Stimulated activated CD4-positive, alpha-beta T cell treated with anti-CD3 and anti-CD28 coated beads, Interleukin-12 subunit alpha, Interleukin-12 subunit beta, amount 100 ng/mL, for 24 hours (primary cell): ENCODE data around the gene ZNF275.
"Not testable (repeated sequence)": the region's sequence is repeated elsewhere in the genome, so short reads cannot be mapped to it uniquely, and the experiment has no call there.

Source experiments
- DNase-seq, 2 experiments: peaks; one replicate each; pipeline ENCODE4 v3.0.0-alpha.2; 2020; ENCODE audit warnings: low read depth in 2 of 2

ZNF275 gene, protein sequence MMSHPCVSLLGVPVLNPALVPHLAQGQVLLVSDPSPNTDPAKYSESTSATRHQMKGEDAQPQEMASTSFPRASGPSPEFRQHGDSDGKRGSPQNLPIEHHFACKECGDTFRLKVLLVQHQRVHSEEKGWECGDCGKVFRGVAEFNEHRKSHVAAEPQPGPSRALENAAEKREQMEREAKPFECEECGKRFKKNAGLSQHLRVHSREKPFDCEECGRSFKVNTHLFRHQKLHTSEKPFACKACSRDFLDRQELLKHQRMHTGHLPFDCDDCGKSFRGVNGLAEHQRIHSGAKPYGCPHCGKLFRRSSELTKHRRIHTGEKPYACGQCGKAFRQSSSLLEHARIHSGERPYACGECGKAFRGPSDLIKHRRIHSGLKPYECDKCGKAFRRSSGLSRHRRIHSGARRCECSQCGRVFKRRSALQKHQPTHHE

DNA sequence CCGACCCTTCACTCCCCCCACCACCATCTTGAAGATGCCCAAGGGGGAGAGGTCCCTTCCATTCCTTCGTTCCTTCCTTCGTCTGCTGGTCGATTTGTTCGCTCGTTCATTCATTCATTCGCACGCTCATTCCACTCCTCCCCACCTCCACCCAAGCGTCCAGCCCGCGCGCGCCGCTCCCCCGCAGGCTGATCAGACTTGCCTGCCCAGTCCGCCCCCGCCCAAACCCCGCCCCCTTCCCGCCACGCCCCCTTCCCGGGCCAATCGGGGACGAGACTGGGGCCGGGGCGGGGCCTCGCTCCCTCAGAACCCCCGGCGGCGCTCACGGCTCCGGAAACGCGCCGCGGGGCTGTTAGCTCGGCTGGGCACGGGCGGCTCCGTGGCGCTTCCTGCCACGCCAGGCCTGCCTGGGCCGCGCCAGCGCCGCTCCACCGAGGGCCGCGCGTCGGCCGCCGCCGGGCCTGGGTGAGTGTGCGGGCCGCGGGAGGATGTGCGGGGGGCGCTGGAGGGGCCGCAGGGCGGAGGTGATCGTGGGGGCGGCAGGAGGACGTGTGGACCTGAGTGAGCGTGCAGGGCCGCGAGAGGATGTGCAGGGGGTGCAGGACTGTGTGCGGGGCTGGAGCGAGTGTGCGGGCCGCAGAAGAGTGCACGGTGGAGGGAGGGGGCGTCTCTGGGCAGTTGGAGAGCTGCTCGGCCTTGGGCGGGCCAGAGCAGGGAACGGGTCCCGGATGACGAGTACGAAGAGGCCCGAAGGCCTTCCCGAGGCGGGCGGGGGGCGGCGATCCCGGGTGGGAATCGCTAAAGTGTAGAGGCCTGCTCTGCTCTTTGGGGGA lies at the start of gene ZNF275:
TSS of gene ZNF275 (plus strand) at position 333 of the 833 bp plus-strand sequence. CDS start 2,527 bp downstream, outside the sequence.
- DNase-seq, result peak; percentile 58 to 68

DNA sequence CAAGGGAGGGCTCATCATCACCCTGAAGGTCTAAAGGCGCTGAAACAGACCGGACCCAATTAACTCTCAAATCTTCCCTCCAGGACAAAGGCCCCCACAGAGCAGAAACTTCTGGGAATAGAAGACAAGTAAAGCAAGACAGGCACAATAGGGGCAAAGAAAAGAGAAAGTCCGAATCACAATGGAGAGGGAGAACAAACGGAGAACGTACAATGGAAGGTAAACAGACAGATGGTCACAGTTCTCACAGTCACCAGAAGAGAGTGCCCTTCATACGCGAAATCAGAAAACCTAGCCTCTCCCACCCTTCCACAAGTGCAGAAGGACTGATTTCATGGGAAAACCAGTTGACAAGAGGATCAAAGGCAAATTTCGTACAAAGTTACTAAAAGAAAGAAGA lies 48.3 kb upstream of the ZNF275 start:
- not testable (repeated sequence) for DNase-seq

DNA sequence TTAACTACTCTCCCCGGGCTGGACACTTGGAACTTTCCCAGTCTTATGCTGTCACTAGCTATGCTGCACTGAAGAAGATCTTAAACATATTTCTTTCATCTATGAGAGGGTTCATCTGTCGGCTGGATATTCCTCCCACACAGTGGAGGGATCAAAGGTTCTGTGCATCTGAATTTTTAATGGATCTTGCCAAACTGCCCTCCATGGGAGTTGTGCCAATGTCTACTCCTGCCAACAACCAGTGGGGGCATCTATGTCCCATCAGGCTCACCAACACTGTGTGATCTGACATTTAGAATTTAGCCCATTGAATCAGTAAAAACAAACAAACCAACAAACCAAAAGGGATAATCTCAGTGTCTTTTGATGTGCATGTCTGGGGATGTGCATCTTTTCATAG lies 45.1 kb upstream of the ZNF275 start:
- DNase-seq, result not testable (repeated sequence)

DNA sequence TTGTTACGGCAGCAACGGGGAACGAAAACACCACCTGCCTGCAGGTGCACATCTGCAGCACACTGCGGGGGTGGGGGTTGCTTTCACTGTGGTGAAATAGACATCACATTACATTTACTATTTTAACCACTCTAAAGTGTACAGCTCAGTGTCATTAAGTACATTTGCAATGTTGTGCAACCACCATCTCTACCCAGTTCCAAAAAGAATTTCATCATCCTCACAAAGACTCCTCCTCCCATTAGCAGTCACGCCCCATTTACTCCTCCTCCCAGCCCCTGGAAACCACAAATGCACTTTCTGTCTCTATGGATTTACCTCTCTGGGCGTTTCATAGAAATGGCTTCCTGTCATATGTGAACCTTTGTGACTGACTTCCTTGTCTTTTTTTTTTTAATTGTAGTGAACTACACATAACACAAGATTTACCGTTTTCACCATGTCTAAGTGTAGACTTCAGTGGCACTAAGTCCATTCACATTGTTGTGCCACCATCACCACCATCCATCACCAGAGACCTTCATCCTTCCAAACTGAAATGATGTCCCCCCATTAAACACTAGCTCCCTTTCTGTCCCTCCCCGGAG lies 40.4 kb upstream of the ZNF275 start:
- not testable (repeated sequence) for DNase-seq

DNA sequence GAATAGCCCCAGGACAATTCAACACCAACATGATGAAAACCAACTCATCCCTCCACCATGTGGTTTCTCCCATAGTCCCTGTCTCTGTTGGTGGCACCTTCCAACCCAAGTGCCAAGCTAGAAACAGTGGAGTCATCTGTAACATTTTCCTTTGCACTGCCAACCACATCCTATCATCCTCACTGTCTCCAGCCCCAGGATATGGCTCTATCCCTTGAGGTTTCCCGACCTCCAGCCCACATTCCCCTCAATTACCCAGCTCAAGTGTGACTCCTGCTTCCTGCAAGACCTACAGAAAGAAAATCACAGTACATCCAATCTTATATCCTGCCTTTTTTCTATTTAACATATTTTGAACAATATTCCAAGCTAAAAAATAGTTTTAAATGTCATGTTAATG lies 36.6 kb upstream of the ZNF275 start:
- no peak for DNase-seq

DNA sequence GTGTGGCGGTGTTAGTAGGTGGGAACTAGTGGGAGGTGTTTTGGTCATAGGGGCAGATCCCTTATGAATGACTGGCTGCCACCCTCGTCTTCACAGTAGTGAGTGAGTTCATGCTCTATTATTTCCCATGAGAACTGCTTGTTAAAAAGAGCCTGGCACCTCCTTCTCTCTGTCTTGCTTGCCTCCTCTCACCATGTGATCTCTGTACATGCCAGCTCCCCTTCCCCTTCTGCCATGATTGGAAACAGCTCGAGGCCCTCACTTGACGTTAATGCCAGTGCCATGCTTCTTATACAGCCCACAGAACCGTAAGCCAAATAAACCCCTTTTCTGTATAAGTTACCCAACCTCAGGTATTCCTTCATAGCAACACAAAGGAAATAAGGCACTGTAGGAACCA lies 34.1 kb upstream of the ZNF275 start:
- DNase-seq, result no peak

DNA sequence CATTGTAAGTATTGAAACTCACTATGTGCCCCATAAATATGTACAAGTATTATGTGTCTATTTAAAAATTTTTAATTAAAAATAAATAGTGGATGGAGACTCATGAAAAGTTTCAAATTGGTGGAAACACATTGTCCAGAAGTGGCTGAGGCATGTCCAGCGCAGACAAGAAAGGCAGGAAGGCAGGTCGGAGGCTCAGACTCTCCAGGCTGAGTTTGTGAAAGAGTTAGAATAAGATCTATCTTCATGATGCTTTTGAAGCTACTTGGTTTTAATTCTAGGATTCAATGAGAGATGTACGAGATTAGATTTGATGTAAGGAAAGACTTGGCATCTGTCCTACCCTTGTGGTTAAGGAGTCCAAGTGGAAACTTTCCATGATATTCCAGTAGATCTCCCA lies 32.2 kb upstream of the ZNF275 start:
- DNase-seq, result no peak

DNA sequence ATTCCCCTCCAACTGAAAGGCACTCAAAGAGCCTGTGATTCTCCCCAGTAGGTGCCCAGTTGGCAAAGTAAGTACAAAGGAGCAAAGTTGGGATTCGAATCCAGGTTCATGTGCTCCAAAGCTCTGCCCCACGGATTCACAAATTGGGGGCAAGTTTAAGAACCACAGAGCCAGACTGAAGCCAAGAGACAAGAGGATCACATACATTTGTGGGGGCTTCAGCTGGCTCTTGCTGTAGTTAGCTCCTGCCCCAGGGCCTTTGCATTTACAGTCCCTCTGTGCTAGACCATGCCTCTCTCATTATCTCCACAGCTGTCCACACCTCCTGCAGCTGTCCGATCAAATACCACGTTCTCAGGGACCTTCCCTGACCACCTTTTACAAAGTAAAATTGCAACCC lies 31.2 kb upstream of the ZNF275 start:
- DNase-seq, result no peak

DNA sequence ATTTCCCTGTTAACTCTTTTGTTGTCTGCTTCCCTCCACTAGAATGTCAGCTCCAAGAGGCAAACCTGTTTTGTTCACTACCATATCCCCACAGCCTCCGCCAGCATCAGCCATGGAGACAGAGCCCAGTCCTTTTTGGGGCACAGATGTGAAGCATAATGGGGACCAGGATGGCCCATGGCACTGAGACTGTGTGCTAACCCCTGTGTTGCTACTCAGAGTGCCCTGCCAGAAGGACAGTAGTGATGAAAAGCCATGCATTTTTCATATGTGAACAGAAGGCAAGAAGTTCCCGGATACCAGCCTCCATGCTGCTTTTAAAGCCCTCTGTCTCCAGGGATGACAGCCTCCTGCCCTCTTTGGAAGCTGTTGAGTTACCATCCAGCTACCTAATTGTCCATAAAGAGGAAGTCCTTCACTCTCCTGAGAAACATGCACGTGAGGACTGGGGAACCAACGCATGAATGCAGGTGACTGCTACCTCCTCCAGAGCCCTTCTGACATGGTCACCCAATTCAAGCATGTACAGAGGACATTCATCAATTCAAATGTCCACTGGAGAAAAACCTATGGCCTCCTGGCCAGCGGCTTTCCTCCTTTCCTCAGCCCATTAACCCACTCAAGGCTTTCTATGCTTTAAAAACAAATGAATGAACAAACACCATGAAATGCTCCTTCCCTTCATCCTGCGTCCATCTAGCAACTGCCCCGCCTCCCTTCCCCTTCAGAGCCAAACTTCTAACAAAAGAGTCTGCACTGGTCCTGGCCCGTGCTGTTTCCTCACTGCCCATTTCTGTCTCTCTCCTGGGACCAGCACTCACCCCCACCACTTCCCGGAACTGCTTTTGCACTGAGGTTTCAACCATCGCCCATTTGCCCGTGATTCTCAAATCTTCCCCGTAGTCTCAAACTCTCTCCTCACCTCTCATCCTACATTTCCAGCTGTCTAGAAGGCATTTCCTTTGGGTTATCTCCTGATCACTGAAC lies 30.4 kb upstream of the ZNF275 start:
- DNase-seq, result no peak

DNA sequence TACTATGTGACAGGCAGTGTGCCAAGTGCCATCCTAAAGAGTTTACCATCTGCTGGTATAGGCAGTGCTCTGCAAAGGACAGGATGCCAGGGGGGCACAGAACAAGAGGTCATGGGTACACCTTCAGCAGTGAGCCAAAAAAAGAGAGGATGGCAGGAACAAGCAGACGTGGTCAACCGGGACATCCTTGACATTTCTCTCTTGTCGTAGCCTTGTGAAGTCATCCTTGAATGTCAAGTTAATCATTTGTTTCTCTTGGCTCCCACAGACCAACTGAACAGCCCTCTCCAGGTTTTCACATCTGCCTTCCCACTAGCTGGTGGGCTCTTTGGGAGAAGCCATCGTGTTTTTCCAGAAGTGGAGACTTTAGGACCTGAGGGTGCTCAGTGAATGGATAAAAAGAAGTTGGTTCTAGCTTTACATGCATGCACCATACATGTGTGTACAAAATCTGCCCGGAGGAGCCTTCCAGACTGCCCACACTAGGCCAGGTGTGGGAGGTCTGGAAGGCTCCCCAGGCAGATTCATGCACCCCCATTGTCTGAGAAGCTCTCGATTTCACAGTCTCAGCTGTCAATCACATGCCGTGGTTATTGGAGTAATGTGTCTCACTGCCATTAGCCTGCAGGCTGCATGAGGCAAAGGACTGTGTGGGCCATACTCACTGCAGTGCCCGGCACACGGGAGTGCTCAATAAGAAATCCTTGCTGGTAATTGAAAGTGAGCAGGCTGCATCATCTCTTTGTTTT lies 28.8 kb upstream of the ZNF275 start:
- DNase-seq, result no peak

DNA sequence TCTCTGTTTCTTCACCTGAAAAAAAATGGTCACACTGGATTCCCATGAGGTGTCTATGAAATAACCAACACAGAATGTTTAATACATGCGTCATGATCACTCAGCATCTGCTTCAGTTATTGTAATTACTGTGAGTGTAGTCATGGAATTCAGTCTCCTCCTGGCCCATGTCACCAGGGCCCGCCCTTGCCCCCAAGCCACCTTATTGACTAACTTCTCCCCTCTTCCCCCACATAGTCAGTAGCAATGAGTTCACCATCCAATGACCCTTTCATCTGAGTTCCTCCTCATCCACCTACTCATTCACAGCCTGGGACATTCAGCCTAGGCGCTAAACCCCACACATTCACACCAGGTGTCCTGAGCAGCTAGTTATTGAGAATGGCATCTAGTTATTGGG lies 28.0 kb upstream of the ZNF275 start:
- DNase-seq, result no peak

DNA sequence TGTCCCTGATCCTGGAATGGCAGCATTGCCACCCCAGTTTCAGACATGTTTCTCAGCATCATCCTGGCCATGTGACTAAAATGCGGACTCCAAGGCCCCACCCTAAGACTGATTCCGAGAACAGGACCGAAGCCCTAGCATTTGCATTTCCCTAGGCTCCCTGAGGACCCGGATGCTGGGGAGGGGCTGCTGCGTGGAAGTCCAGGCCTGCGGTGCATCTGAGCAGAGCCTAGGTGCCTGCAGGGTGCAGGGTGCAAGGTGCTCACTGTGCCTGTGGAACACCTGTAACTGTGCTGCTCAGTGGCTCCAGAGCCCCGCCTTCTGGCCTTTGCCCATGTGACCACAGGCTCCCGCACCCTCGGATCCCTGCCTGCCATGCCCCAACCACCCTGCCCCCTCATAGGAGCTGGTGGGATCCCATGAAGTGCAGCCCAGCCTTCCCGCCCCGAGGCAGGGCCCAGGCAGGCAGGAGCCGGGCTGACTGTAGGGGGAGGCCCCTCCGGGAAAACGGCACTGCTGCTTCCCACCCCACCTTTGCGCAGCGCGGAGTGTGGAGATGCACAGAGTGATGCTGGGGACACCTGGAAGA lies 27.3 kb upstream of the ZNF275 start:
- DNase-seq, result no peak

DNA sequence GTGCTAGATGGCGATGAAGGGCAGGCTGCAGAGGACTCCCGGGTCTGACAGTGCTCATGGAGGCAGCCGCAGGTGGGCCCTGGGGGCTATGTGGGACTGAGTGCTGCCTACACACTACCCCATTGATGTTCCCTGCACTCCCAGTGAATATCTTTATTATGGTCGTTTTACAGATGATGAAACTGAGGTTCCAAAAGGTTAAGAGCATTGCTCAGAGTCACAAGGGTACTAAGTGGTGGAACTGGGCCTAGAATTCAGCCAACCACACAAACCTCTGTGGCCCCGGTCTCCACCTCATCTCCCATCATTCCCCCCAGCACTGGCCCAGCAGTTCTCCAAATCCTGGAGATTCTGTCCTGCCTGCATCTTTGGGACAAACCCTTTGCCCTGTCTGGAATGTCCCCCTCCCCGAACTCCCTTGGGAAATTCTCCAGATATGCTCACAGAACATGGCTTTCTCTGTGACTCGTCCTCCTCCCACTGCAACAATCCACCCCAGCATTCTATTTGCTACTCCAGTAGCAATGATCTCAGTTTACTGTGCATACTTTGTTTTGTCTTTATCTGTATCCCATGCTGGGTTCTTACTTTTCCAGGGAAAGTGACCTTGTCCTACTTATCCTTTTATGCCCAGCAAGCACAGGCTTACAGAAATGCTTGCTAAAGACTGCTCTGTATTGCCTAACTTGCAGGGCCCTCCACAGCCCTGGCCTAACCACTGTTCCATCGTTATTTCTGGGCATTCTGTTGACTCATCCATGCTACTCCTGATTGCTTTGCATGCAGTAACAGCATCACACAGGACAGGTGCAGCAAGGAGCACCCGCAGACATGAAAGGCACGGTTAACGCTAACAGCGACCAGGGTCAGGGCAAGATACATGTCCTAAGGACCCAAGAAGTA lies 26.4 kb upstream of the ZNF275 start:
- DNase-seq, result no peak

DNA sequence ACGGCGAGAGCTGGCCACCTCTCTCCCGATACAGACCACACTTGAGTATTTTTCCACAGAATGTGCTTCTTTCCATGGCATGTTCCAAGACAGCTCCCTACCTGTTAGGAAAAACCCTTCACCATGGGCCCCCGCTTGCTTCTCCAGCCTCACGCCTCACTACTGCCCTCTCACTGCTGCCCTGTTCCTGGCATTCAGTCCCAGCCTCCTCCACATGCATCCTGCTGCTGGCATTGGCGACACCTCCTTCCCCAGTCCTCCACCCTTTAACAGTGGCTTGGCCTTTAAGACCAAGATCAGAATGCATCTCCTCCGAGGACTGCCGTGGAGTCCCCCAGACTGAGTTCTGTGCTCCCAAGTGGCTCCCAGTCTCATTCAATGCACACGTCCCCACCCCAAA lies 23.1 kb upstream of the ZNF275 start:
- DNase-seq, result no peak

DNA sequence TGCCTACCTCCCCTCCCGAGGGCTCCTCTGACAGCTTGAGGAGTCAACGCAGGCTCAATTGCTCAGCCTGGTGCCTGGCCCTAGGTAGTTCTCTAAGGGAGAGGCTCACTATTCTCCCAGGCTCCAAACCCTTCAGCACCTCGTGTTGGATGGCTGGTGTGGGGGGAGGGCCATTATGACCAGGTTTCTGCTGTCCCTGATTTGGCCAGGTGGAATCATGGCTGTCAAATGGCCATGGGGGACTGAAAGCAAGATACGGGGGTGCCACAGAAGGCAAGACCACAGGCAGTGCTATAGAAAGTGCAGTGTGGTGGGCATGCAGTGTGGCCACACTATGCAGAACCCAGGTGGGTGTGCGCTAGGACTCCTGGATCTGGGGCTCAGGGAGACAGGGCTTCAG lies 21.9 kb upstream of the ZNF275 start:
- DNase-seq, result no peak

DNA sequence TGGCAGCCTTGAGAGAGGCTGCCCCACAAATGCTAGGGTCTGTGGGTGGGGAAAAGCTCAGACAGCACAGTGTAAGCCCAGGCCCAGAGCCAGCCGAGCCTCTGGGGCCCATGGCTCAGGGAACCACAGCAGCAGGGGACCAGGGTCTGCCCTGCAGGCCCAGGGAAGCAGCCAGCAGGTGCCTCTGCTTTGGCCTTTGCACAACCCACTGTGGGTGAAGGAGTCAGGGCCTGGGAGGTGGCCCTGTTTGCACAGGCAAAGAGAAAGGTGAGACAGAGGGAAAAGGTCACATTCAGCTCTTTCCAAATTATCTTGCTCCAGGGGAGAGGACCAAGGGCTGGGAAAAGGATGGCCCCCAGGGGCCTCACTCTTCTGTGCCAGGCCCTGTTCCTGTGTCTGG lies 21.1 kb upstream of the ZNF275 start:
- DNase-seq, result no peak

DNA sequence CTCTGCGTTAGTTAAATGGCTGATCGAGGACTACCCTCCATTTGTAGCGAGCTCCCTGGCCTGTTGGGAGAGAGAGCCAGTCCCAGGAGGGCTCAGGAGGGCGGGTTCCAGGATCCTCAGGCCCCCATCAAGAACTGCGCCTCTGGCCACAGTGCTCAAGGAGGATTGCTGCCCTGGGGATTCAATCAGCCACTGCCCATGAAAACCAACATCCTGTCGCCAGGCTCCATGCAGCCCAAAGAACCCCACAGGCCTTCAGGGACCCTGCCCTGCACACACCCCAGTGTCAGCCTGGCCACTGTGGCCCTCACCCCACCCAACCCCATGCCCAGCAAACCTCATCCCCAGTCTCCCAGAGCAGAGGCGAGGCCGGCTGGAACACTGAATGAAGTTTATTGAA lies 16.6 kb upstream of the ZNF275 start:
- DNase-seq, result no peak

DNA sequence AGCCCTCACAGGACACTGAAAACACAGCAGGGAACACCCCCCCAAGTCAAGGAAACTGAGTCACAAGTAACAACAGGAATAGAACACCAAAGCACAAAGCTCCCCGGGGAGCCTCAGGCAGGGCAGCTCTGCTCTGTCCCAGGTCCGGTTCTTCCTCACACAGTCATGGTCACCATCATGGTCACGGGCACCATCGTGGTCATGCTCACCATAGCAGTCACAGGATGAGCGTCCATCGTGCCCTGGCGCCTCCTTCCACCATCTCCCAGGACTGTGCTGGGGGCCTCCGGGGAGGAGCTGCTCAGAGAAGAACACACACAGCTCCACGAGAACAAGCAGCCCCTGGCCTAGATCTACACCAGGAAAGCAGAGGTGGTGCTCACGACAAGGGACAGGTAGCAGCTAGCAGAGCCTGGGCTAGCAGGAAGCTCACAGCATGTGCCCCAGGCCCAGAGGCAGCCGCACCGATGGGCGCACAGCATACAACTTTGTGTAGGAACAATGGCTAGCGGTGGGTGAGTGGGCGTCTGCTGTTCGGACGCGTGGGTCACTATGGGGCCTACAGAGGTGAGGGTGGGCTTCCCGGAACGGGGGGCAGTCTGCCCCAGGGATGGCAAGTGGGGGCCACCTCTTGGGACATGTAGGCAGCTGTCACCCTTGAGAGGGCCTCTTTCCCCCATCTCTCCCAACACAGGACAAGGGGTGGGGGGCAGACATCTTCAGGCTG lies 15.8 kb upstream of the ZNF275 start:
- DNase-seq, result no peak

DNA sequence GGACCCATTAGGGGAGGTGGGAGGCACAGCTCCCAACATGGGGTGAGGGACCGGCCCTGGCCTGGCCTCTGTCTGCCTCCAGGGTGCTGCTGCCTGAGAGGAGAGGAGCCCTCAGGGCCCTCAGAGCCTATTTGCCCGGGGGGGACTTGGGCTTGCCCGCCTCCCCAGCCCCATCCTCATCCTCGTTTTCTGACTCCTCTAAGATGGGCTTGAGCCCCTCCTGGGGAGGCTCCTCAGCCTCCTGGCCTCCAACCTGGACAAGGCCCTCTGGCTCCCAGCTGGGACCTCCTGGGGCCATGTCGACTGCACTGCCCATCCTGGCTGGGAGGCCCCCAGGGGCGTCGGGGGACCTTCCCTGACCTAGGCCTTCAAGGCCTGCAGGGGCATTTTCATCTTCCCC lies 15.1 kb upstream of the ZNF275 start:
- no peak for DNase-seq
